ENCODE results near the gene BTBD9.

BTBD9 gene

GRCh38 chr6:38259736-38260135, 380.0 kb downstream of the BTBD9 start:
- Mint-ChIP-seq H3K27me3 (no peaks in the 10 kb centered on the region), H3K27ac (peak overlapping the region; percentile 47 to 59), H3K9me3 (peaks cover 0 to 2% of the 10 kb centered on the region in 2 donors), H3K4me1 (ENCODE audit: low read depth in 2 of 2) (peaks cover 1 to 20% of the 10 kb centered on the region in 2 donors), H3K36me3 (ENCODE audit: insufficient read depth) (peaks cover 15% of the 10 kb centered on the region), H3K4me3 (no peak overlapping the region)
- DNase-seq: no peak
- no peak for ATAC-seq (replicated peaks)

GRCh38 chr6:38248500-38249234, 391.1 kb downstream of the BTBD9 start:
- Mint-ChIP-seq H3K4me1 (ENCODE audit: low read depth in 2 of 2) (peaks cover 0 to 4% of the 10 kb centered on the region in 2 donors), H3K27me3 (no peaks in the 10 kb centered on the region), H3K4me3 (no peak overlapping the region), H3K27ac (no peak overlapping the region), H3K9me3 (no peaks in the 10 kb centered on the region), H3K36me3 (ENCODE audit: insufficient read depth) (peaks cover 2% of the 10 kb centered on the region)
- DNase-seq: no peak
- no peak for ATAC-seq (replicated peaks)

GRCh38 chr6:38245295-38245694, 394.4 kb downstream of the BTBD9 start:
- H3K4me3 Mint-ChIP-seq: no peak overlapping the region
- no peak for ATAC-seq (replicated peaks)
- H3K27ac Mint-ChIP-seq: peak overlapping the region in 1 of 2 donors; percentile 4
- peaks cover 2% of the 10 kb centered on the region for H3K36me3 Mint-ChIP-seq (ENCODE audit: insufficient read depth)
- no peaks in the 10 kb centered on the region for H3K9me3 Mint-ChIP-seq
- no peak for DNase-seq
- no peaks in the 10 kb centered on the region for H3K4me1 Mint-ChIP-seq (ENCODE audit: low read depth in 2 of 2)
- no peaks in the 10 kb centered on the region for H3K27me3 Mint-ChIP-seq

- DNase-seq: no peak
- Mint-ChIP-seq H3K27me3 (no peaks in the 10 kb centered on the region), H3K27ac (peak overlapping the region in 1 of 2 donors; percentile 4), H3K4me1 (ENCODE audit: low read depth in 2 of 2) (no peaks in the 10 kb centered on the region), H3K36me3 (ENCODE audit: insufficient read depth) (peaks cover 2% of the 10 kb centered on the region), H3K9me3 (no peaks in the 10 kb centered on the region), H3K4me3 (no peak overlapping the region)
- ATAC-seq (replicated peaks): no peak
These were observed 394.9 kb downstream of the BTBD9 start for GRCh38 chr6:38244869-38245268.

- Mint-ChIP-seq H3K27me3 (no peaks in the 10 kb centered on the region), H3K4me3 (no peak overlapping the region), H3K36me3 (ENCODE audit: insufficient read depth) (no peaks in the 10 kb centered on the region), H3K27ac (peak overlapping the region in 1 of 2 donors; percentile 9), H3K9me3 (no peaks in the 10 kb centered on the region), H3K4me1 (ENCODE audit: low read depth in 2 of 2) (no peaks in the 10 kb centered on the region)
- DNase-seq: no peak
- ATAC-seq (replicated peaks): no peak
These were observed 398.4 kb downstream of the BTBD9 start for GRCh38 chr6:38241200-38241871.

- H3K4me1 Mint-ChIP-seq (ENCODE audit: low read depth in 2 of 2): peaks cover 0 to 3% of the 10 kb centered on the region in 2 donors
- H3K36me3 Mint-ChIP-seq (ENCODE audit: insufficient read depth): no peaks in the 10 kb centered on the region
- no peaks in the 10 kb centered on the region for H3K27me3 Mint-ChIP-seq
- H3K4me3 Mint-ChIP-seq: no peak overlapping the region
- H3K27ac Mint-ChIP-seq: no peak overlapping the region
- no peak for ATAC-seq (replicated peaks)
- no peak for DNase-seq
- H3K9me3 Mint-ChIP-seq: no peaks in the 10 kb centered on the region
These were observed 399.8 kb downstream of the BTBD9 start for GRCh38 chr6:38239719-38240451.

- peaks cover 0 to 5% of the 10 kb centered on the region in 2 donors for H3K4me1 Mint-ChIP-seq (ENCODE audit: low read depth in 2 of 2)
- no peaks in the 10 kb centered on the region for H3K9me3 Mint-ChIP-seq
These were observed 403.1 kb downstream of the BTBD9 start for GRCh38 chr6:38236631-38237030.

GRCh38 chr6:38234934-38235682, 404.6 kb downstream of the BTBD9 start:
- Mint-ChIP-seq H3K27ac (no peak overlapping the region), H3K4me1 (ENCODE audit: low read depth in 2 of 2) (peaks cover 0 to 7% of the 10 kb centered on the region in 2 donors), H3K4me3 (no peak overlapping the region), H3K9me3 (no peaks in the 10 kb centered on the region), H3K27me3 (no peaks in the 10 kb centered on the region), H3K36me3 (ENCODE audit: insufficient read depth) (no peaks in the 10 kb centered on the region)
- ATAC-seq (replicated peaks) (no peak), DNase-seq (no peak)

More at GRCh38 chr6:38236631-38237030, 403.1 kb downstream of the BTBD9 start:
- no peak overlapping the region for H3K27ac Mint-ChIP-seq
- H3K27me3 Mint-ChIP-seq: no peaks in the 10 kb centered on the region
- ATAC-seq (replicated peaks): no peak
- no peak for DNase-seq
- H3K36me3 Mint-ChIP-seq (ENCODE audit: insufficient read depth): no peaks in the 10 kb centered on the region
- no peak overlapping the region for H3K4me3 Mint-ChIP-seq

- Mint-ChIP-seq H3K27me3 (no peaks in the 10 kb centered on the region), H3K27ac (no peak overlapping the region), H3K4me1 (ENCODE audit: low read depth in 2 of 2) (peaks cover 0 to 7% of the 10 kb centered on the region in 2 donors), H3K36me3 (ENCODE audit: insufficient read depth) (no peaks in the 10 kb centered on the region), H3K9me3 (no peaks in the 10 kb centered on the region), H3K4me3 (no peak overlapping the region)
- no peak for DNase-seq
- no peak for ATAC-seq (replicated peaks)
These were observed 405.6 kb downstream of the BTBD9 start for GRCh38 chr6:38234141-38234540.

GRCh38 chr6:38233161-38233791, 406.5 kb downstream of the BTBD9 start:
- Mint-ChIP-seq H3K4me1 (ENCODE audit: low read depth in 2 of 2) (peaks cover 0 to 7% of the 10 kb centered on the region in 2 donors), H3K27me3 (no peaks in the 10 kb centered on the region)
- DNase-seq: no peak

GRCh38 chr6:38225766-38226165, 414.0 kb downstream of the BTBD9 start:
- DNase-seq: no peak
- ATAC-seq (replicated peaks): no peak
- Mint-ChIP-seq H3K27me3 (no peaks in the 10 kb centered on the region), H3K4me1 (ENCODE audit: low read depth in 2 of 2) (peaks cover 3 to 4% of the 10 kb centered on the region in 2 donors), H3K4me3 (no peak overlapping the region), H3K27ac (no peak overlapping the region), H3K9me3 (no peaks in the 10 kb centered on the region), H3K36me3 (ENCODE audit: insufficient read depth) (no peaks in the 10 kb centered on the region)

More at GRCh38 chr6:38233161-38233791, 406.5 kb downstream of the BTBD9 start:
- H3K4me3 Mint-ChIP-seq: no peak overlapping the region
- no peaks in the 10 kb centered on the region for H3K9me3 Mint-ChIP-seq
- ATAC-seq (replicated peaks): no peak
- no peak overlapping the region for H3K27ac Mint-ChIP-seq
- H3K36me3 Mint-ChIP-seq (ENCODE audit: insufficient read depth): no peaks in the 10 kb centered on the region

- ATAC-seq (replicated peaks): no peak
- no peak for DNase-seq
- H3K9me3 Mint-ChIP-seq: no peaks in the 10 kb centered on the region
- no peaks in the 10 kb centered on the region for H3K27me3 Mint-ChIP-seq
- no peak overlapping the region for H3K27ac Mint-ChIP-seq
- H3K36me3 Mint-ChIP-seq (ENCODE audit: insufficient read depth): no peaks in the 10 kb centered on the region
- H3K4me3 Mint-ChIP-seq: no peak overlapping the region
- peaks cover 2% of the 10 kb centered on the region in 2 donors for H3K4me1 Mint-ChIP-seq (ENCODE audit: low read depth in 2 of 2)
These were observed 418.5 kb downstream of the BTBD9 start for GRCh38 chr6:38221251-38221650.
